Measurements from ENCODE around the gene ATP7A.
"Not testable (repeated sequence)": the region's sequence is repeated elsewhere in the genome, so short reads cannot be mapped to it uniquely, and the experiment has no call there.

GRCh38 chrX:78073147-78074077 is 162.9 kb downstream of the ATP7A start:
- TF ChIP-seq CTCF (conservative IDR thresholded peaks at IDR 0.05; ENCODE audit: low read length); EZH2phosphoT487 (IDR thresholded peaks at IDR 0.05; ENCODE audit: borderline replicate concordance, low read depth, low read length): not testable (repeated sequence)
